HG02885 (cell line): ENCODE results near the gene ADPRHL1.

Source experiments
- ATAC-seq: cut with Tn5 transposase; IDR thresholded peaks from one replicate; pipeline ENCODE4 v1.9.1; 2021; ENCODE audit warnings: mild to moderate bottlenecking; ENCODE audit not compliant: unreplicated experiment, poor library complexity

Gene ADPRHL1

GRCh38 chr13:113420232-113420631, 33.1 kb downstream of the ADPRHL1 start:
- no peak for ATAC-seq

GRCh38 chr13:113419531-113420193, 33.6 kb downstream of the ADPRHL1 start:
- no peak for ATAC-seq

GRCh38 chr13:113418722-113419049, 34.6 kb downstream of the ADPRHL1 start:
- no peak for ATAC-seq

- ATAC-seq = no peak
These were observed 35.2 kb downstream of the ADPRHL1 start for GRCh38 chr13:113417836-113418721.

- ATAC-seq = no peak
These were observed 36.1 kb downstream of the ADPRHL1 start for GRCh38 chr13:113417008-113417751.

- no peak for ATAC-seq
These were observed 37.5 kb downstream of the ADPRHL1 start for GRCh38 chr13:113415825-113416224.

GRCh38 chr13:113415032-113415431, 38.3 kb downstream of the ADPRHL1 start:
- no peak for ATAC-seq

- ATAC-seq = no peak
These were observed 39.0 kb downstream of the ADPRHL1 start for GRCh38 chr13:113414335-113414734.

- ATAC-seq = no peak
These were observed 39.4 kb downstream of the ADPRHL1 start for GRCh38 chr13:113413898-113414282.

- no peak for ATAC-seq
These were observed 40.0 kb downstream of the ADPRHL1 start for GRCh38 chr13:113413178-113413897.

GRCh38 chr13:113412440-113412839, 40.8 kb downstream of the ADPRHL1 start:
- ATAC-seq = no peak

GRCh38 chr13:113411216-113412023, 41.9 kb downstream of the ADPRHL1 start:
- no peak for ATAC-seq

GRCh38 chr13:113410472-113411201, 42.7 kb downstream of the ADPRHL1 start:
- no peak for ATAC-seq

GRCh38 chr13:113408562-113408961, 44.7 kb downstream of the ADPRHL1 start:
- no peak for ATAC-seq

- no peak for ATAC-seq
These were observed 45.5 kb downstream of the ADPRHL1 start for GRCh38 chr13:113407531-113408393.

GRCh38 chr13:113407103-113407530, 46.2 kb downstream of the ADPRHL1 start:
- ATAC-seq = no peak

GRCh38 chr13:113406321-113407102, 46.8 kb downstream of the ADPRHL1 start:
- no peak for ATAC-seq
